Heart left ventricle (tissue), 16 donors: ENCODE measurements around the gene STT3B. TPM values are rescaled to one million over a fixed set of nuclear protein-coding genes. Genes with fewer than 3 reads are reported as not detected.

Experiments
- ATAC-seq, 4 donors: fragments of 200-7000 bp; cut with Tn5 transposase; one replicate each; pipeline ENCODE4 v1.9.1; 2020 to 2022; ENCODE audit warnings: moderate library complexity in 4 of 4, mild to moderate bottlenecking in 3 of 4, moderate number of reproducible peaks in 1 of 4
- DNase-seq, 5 donors: peaks; one replicate each; pipeline ENCODE4 v3.0.0-alpha.2; 2020
- H3K27ac ChIP-seq, 12 donors: fragments of 200-600 bp; sonication (generic) in 4 of 12; one replicate each; pipeline versions ENCODE4 v1.5.0 to v1.8.0; 2016 to 2022; ENCODE audit warnings: mild to moderate bottlenecking in 2 of 12
- H3K27me3 ChIP-seq, 9 donors: fragments of 200-600 bp; sonication (generic) in 2 of 9; one replicate each; pipeline versions ENCODE4 v1.5.1 to v1.8.0; 2016 to 2022; ENCODE audit warnings: mild to moderate bottlenecking in 3 of 9
- H3K36me3 ChIP-seq, 9 donors: fragments of 200-600 bp; sonication (generic) in 2 of 9; one replicate each; pipeline versions ENCODE4 v1.5.0 to v1.8.0; 2018 to 2022; ENCODE audit warnings: mild to moderate bottlenecking in 2 of 9
- H3K4me1 ChIP-seq, 12 donors: fragments of 200-600 bp; sonication (generic) in 4 of 12; one replicate each; pipeline versions ENCODE4 v1.5.0 to v1.8.0; 2016 to 2022; ENCODE audit warnings: mild to moderate bottlenecking in 3 of 12
- H3K4me3 ChIP-seq, 12 donors: fragments of 200-600 bp; sonication (generic) in 4 of 12; one replicate each; pipeline versions ENCODE4 v1.5.0 to v1.8.0; 2017 to 2022; ENCODE audit warnings: mild to moderate bottlenecking in 9 of 12, moderate library complexity in 4 of 12
- H3K9me3 ChIP-seq, 12 donors: fragments of 200-600 bp; sonication (generic) in 4 of 12; one replicate each; pipeline versions ENCODE4 v1.5.0 to v1.8.0; 2016 to 2022; ENCODE audit warnings: mild to moderate bottlenecking in 1 of 12
- POLR2A ChIP-seq, 2 donors: fragments of 450-650 bp; IDR thresholded peaks; one replicate each; pipeline ENCODE4 v1.6.1; 2017; ENCODE audit warnings: antibody characterized with exemption in 2 of 2, mild to moderate bottlenecking in 2 of 2, moderate library complexity in 2 of 2
- WGBS, 4 donors: extraction: QIAGEN DNeasy Blood & Tissue Kit in 2 of 4; methylation state at CpG; one replicate each; pipeline versions ENCODE4 v1.1.5 to v1.1.7; 2013 to 2018; 5-methylcytosine and 5-hydroxymethylcytosine counted together
- intact Hi-C, 10 donors: fragments of 100-400 bp; cut with DNase I; formaldehyde crosslinking; loops; one replicate each; pipeline versions ENCODE4 v1.11.1 to v1.14.2; 2022
- polyA plus RNA-seq, 2 donors: library from polyadenylated mRNA; stranded (reverse); fragments of 200-250 nt; gene quantifications; one replicate each; pipeline ENCODE4 v1.2.3, GENCODE V29; 2013
- total RNA-seq, 9 donors: library from RNA; depleted of rRNA in 2 of 9; stranded (reverse); fragments of >200 nt in 2 of 9; fragmentation: NEBNext Ultra II Directional in 3 of 9; extraction: Animal tissue kit (Norgen Biotek cat#: 25700) in 3 of 9; gene quantifications; one replicate each; pipeline versions ENCODE4 v1.1.0 to v1.2.4, GENCODE V29; 2016 to 2023
- TF ChIP-seq, protein P1 (sequence below), 12 donors: fragments of 200-600 bp; sonication (generic) in 4 of 12; IDR thresholded peaks; one replicate each; pipeline versions ENCODE4 v1.5.0 to v1.8.0; 2018 to 2022; ENCODE audit warnings: antibody characterized with exemption in 12 of 12, mild to moderate bottlenecking in 5 of 12
- donor health status: ischemic (EF 13 %, LVEDD 7.1; RV severe dilation, severe dysfunction).
- donor health status: healthy with polysubstance abuse.
- donor health status: DM: no; HTN: yes; CAD: no.
- donor health status: DM: no; HTN: no; CAD: no.
- donor health status: ischemic (EF 25% LVEDD 6.9; RV normal size, moderate dysfunction).
- donor health status: ischemic (EF 25% LVEDD 5.7; RV mildly dilated, moderate dysfunction).
- donor health status: healthy.
- donor health status: DM: yes; HTN: yes; CAD: no.
- donor health status: ischemic (EF 35%, LVEDD 5.7; RV mildly dilated, moderate dysfunction).
- donor health status: nonischemic (EF 11% LVEDD 7.7; RV severe dilation, severe dysfunction).
- donor health status: DM: yes; HTN: yes; CAD: no.
- donor health status: PGD.
- donor health status: ischemic (EF 29% LVEDD 5.4; RV normal size, mild dysfunction).
- donor health status: nonischemic (EF 23%, LVEDD 6.1; RV moderate dilation, normal function).

The STT3B gene
- total and polyA plus RNA-seq, 11 donors, result 30.2 to 109 (median 90.4) TPM

DNA sequence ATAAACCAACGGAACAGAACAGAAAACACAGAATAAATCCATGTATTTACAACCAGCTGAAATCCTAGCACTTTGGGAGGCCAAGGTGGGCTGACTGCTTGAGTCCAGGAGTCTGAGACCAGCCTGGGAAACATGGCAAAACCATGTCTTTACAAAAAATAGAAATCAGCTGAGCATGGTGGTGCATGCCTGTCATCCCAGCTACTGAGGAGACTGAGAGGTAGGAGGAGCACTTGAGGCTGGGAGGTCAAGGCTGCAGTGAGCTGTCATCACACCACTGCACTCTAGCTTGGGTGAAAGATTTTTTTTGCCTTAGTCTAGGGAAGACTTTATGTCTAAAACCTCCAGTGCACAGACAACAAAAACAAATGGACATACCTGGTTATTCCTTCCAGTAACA is 120.7 kb downstream of the STT3B start:
- DNase-seq (no peak), ATAC-seq (no peak)
- no peaks in the 10 kb centered on the region for H3K4me1 ChIP-seq
- WGBS, 4 donors, result 77 to 94% (median 88%) methylated on average over 1 of the region's 1 CpG
- H3K9me3 ChIP-seq, result peaks cover 0 to 91% (median 65%) of the 10 kb centered on the region in 12 donors
- peaks cover 0 to under 1% (median 0%) of the 10 kb centered on the region in 9 donors for H3K36me3 ChIP-seq
- TF ChIP-seq, protein P1, sequence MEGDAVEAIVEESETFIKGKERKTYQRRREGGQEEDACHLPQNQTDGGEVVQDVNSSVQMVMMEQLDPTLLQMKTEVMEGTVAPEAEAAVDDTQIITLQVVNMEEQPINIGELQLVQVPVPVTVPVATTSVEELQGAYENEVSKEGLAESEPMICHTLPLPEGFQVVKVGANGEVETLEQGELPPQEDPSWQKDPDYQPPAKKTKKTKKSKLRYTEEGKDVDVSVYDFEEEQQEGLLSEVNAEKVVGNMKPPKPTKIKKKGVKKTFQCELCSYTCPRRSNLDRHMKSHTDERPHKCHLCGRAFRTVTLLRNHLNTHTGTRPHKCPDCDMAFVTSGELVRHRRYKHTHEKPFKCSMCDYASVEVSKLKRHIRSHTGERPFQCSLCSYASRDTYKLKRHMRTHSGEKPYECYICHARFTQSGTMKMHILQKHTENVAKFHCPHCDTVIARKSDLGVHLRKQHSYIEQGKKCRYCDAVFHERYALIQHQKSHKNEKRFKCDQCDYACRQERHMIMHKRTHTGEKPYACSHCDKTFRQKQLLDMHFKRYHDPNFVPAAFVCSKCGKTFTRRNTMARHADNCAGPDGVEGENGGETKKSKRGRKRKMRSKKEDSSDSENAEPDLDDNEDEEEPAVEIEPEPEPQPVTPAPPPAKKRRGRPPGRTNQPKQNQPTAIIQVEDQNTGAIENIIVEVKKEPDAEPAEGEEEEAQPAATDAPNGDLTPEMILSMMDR (IDR thresholded peaks at IDR 0.05), result no peak
- TF ChIP-seq POLR2A (IDR thresholded peaks at IDR 0.05), result no peak
- H3K4me3 ChIP-seq, result no peak overlapping the region
- H3K27ac ChIP-seq, result no peak overlapping the region
- H3K27me3 ChIP-seq, result no peaks in the 10 kb centered on the region
- intact Hi-C loops, result no loop called here

DNA sequence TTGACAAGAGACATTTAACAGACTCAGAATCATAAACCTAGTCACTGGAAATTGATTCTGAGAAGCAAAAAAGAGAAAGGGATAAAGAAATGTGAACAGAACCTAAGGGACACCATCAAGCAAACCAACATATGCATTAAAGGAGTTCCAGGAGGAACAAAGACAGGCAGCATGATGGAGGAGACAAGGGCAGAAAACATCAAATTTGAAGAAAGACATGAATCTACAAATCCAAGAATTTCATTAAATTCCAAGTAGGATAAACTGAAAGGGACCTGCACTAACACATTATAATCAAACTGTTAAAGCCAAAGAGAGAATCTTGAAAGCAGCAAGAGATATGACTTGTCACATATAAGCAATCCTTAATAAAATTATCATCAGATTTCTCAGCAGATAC is 122.3 kb downstream of the STT3B start:
- ATAC-seq, result no peak
- no peak for TF ChIP-seq POLR2A (IDR thresholded peaks at IDR 0.05)
- TF ChIP-seq, protein P1 (IDR thresholded peaks at IDR 0.05), result no peak
- no peaks in the 10 kb centered on the region for H3K4me1 ChIP-seq

DNA sequence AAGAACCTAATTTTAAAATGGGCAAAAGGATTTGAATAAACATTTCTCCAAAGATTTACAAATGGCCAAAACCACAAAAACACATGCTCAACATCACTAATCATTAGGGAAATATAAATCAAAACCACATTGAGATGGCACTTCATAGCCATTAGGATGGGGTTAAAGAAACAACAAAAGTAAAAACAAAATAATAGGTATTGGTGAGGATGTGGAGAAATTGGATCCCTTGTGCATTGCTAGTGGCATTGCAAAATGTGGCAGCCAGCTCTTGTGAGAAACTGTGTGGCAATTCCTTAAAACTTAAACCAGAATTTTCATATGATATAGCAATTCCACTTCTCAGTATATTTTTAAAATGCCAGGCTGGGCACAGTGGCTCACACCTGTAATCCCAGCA is 126.5 kb downstream of the STT3B start:
- DNase-seq, result no peak
- Histone ChIP-seq H3K4me1 (peaks cover 0 to 16% (median 0%) of the 10 kb centered on the region in 12 donors), H3K27me3 (no peaks in the 10 kb centered on the region), H3K9me3 (peaks cover 0 to 33% (median 19%) of the 10 kb centered on the region in 12 donors), H3K36me3 (peaks cover 0 to 3% (median 0%) of the 10 kb centered on the region in 9 donors), H3K4me3 (no peak overlapping the region), H3K27ac (no peak overlapping the region)
- TF ChIP-seq, protein P1 (IDR thresholded peaks at IDR 0.05), result no peak
- no peak for TF ChIP-seq POLR2A (IDR thresholded peaks at IDR 0.05)
- ATAC-seq, result no peak
- intact Hi-C loops, result no loop called here

More for the DNA sequence above, 122.3 kb downstream of the STT3B start:
- peaks cover 0 to 76% (median 56%) of the 10 kb centered on the region in 12 donors for H3K9me3 ChIP-seq
- H3K4me3 ChIP-seq, result no peak overlapping the region
- peaks cover 0 to 3% (median 0%) of the 10 kb centered on the region in 9 donors for H3K36me3 ChIP-seq
- intact Hi-C loops, result no loop called here
- H3K27me3 ChIP-seq, result no peaks in the 10 kb centered on the region
- no peak overlapping the region for H3K27ac ChIP-seq
- no peak for DNase-seq

DNA sequence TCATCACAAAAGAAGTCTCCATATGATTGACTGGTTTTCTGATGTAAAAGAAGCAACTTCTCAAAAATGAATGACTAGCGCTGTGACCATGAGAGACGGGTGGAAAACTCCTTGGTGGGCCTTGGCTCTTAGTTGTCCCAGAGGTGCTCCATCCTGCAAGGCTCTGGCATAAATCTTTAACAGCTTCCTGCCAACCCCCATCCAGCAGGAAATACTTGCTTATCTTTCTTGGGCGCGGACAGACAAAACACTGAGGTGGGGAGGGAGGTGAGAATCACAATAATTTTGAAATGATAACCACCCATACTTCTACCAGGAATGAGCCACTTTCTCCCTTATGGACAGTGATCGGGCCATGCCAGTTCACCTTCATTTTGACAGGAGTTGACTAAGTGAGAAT is 128.6 kb downstream of the STT3B start:
- DNase-seq, result no peak
- Histone ChIP-seq H3K27me3 (no peaks in the 10 kb centered on the region), H3K9me3 (peaks cover 0 to 13% (median under 1%) of the 10 kb centered on the region in 12 donors), H3K27ac (no peak overlapping the region), H3K36me3 (peaks cover 0 to 3% (median 0%) of the 10 kb centered on the region in 9 donors), H3K4me1 (peaks cover 0 to 16% (median 0%) of the 10 kb centered on the region in 12 donors), H3K4me3 (no peak overlapping the region)
- TF ChIP-seq POLR2A (IDR thresholded peaks at IDR 0.05), result no peak
- TF ChIP-seq, protein P1 (IDR thresholded peaks at IDR 0.05), result no peak
- WGBS, 4 donors, result 45 to 78% (median 55%) methylated on average over 5 of the region's 5 CpGs
- intact Hi-C loops, result no loop called here
- no peak for ATAC-seq
